Pons (tissue), 1 donor: ENCODE measurements around the gene RAB7B.
"Not testable (repeated sequence)": the region's sequence is repeated elsewhere in the genome, so short reads cannot be mapped to it uniquely, and the experiment has no call there.

Source experiments
- DNase-seq: peaks from one replicate; pipeline ENCODE4 v3.0.0-alpha.2; 2016; ENCODE audit warnings: low spot score

Gene RAB7B, protein sequence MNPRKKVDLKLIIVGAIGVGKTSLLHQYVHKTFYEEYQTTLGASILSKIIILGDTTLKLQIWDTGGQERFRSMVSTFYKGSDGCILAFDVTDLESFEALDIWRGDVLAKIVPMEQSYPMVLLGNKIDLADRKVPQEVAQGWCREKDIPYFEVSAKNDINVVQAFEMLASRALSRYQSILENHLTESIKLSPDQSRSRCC

DNA sequence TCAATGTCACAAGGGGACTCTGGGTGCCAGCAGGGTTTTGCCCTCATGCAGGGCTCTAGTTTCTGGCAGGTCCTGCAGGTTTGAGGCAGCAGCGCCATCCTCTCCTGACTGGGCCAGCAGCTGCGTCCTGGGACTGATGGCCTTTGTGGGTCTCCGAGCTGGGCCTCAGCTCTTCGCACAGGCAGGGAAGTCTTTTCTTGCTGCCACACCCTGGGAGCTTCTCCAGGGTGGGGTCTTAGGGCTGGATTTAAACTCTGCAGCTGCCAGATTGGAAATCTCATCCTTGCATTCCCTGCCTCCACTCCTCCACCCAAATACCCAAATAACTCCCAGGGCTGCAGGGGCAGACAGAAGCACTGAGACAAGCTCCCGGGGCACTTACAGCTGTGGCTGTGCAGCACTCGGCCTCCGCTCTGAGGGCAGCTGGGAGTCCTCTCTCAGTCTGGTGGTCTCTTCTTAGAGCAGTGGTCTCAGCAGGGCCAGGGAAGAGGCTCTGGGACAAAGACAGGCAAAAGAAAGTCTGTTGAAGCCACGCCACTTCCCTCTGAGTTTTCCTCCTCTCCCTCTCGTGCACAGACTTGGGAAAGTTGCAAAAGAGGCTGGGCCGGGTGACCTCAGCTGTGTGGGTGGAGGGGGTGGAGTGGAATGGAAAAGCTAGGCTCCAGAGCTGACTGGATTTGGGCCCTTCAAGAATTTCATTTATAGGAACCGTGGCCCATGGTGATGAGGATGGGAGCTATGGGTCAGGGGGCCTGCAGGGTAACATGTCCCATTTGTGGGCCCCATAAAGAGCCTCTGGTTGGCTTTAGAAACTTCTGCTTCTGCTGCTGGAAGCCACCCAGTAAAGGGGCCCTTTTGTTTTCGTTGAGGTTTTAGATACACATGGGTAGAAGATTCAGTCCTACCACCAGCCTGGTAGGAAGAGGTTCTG lies at the start of gene RAB7B:
RAB7B (minus strand) TSS at position 525 of the 931 bp plus-strand sequence. CDS start 9,260 bp downstream, outside the sequence.
- DNase-seq, result no peak

DNA sequence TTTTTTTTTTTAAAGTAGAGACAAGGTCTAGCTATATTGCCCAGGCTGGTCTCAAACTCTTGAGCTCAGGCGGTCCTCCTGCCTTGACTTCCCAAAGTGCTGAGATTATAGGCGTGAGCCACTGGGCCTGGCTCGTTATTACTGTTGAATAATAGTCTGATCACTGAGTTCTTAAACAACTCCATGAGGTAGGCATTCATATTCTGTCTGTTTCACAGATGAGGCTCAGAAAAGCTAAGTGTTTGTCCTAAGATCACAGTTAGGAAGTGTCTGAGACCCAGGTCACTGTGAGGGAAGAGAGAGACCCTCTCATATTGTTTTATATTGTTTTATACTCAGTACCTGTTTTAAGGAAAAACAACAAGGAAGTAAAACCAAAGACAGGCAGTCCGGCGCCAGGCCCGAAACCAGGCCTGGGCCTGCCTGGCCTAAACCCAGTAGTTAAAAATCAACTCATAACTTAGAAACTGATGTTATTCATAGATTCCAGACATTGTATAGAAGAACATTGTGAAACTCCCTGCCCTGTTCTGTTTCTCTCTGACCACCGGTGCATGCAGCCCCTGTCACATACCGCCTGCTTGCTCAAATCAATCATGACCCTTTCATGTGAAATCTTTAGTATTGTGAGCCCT lies 49.2 kb upstream of the RAB7B start:
- DNase-seq, result not testable (repeated sequence)

DNA sequence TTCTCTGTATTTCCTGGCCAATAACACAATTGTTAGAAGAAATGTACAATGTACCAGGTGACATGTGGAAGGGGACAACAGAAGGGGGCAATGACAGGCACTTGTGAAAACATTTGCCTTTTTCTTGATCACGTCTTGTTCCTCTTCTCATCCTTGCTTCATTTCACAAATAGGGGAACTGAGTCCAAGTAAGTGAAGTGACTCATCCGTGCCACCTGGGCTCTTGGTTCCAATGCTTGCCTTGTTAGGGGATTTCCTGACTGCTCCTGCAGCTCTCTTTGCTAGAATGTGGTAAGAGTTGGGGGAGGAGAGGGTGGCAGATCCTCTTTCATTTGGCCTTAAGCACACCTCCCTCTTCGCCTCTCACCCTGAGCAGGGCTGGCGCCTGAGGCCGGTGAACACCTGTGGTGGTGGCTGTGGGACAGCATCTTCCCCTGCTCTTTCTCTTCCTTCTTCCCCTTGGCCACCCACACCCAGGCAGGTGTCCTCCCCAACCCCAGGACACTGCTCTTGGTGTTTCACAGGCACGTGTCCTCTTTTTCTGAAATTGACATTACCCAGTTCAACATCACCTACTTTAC lies 47.5 kb upstream of the RAB7B start:
- DNase-seq, result peak; percentile 47

DNA sequence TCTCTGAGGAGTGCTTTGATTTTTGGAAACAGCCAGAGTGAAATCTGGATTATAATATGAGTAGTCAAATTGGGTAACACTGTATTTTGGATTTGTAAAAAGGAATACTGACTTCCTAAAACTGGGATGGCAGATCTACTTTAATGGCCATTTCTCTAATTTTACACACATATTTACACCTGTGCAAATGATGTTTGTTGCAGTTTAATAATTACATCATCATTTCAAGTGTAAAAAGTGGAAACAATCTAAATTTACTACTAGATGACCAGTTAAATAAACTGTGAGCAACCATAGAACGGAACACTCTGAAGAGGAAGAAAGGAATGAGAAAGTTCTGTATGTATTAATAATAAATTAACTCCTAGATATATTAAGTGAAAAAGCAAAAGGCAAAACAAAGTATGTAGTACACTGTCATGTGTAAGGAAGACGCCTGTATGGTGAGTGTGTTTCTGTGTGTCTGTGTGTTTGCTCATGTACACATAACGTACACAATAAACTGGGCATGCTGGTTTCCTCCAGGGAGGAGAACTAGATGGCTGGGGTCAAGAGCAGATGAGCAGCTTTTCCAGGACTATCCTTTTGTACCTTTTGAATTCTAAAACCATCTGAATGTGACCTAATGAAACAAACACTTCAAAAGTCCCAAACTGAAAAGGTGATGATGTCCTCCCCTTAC lies 46.9 kb upstream of the RAB7B start:
- DNase-seq, result no peak

DNA sequence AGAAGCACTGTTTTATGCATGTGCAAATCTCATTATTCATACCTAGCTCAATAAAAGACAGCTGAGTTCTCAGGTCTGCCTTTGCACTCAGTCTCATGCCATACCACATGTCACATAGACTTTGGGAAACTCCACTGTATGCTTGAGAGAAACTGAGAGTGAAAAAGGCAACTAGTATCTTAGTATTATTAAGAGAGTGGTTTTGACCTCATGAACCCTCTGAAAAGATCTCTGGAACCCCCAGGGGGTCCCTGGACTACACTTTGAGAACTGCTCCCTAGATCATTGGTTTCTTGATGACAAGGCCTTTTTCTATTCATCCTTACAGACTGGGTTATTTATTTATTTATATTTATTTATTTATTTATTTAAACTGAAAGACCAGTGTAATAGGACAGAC lies 46.1 kb upstream of the RAB7B start:
- DNase-seq, result no peak

DNA sequence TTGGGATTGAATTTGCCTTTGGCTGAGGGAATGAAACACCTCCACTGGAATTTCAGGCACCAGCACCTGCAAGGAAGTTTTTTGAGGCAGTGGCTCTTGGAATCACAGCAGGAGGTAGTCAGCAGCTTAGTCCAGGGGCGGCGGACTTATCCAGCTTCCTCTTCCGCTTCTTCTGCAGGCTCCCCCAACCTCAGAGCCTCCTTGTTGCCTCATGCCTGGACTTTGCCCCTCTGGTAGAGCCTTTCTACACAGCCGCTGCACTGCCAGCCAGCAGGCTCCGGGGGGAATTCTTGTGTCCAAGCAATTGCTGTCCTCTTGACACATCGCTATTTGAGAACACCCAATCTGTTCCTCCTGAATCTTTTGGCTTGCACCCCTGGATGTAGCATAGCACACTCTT lies 45.4 kb upstream of the RAB7B start:
- no peak for DNase-seq

DNA sequence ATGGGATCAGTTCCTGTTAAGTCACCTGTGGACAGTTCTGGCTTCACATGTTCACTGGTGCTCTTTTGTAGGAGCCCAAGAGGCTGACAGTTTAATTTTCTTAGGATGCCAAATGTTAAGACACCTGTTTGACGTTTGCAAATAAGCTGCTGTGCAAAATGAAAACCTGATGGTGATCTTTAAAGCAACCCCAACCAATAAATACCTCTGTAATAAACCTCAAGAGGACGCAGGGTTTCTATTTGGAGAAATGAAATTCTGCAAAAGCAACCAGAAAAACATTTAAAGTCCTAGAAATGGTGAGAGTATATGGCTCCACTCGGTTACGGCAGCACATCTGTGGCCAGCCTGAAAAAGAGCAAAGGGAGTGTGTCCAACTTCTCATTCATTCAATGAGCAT lies 44.1 kb upstream of the RAB7B start:
- DNase-seq, result no peak

DNA sequence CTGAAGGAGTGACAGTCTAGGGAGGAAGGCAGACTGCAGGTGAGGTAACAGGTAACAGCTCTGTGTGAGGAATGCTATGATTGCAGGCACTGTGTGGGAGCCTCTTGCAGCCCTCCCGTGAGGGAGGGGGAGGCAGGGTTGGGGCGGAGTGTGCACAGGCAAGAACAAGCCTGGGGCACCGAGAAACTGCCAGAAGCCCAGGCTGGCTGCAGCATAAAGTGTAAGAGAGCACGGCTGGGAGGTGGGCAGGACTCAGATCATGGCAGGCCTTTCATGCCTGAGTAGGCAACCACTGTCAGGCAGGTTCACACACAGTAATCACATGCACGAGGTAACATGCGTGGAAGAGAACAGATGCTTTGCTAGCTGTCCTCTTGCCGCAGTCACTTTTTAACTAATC lies 38.4 kb upstream of the RAB7B start:
- no peak for DNase-seq

DNA sequence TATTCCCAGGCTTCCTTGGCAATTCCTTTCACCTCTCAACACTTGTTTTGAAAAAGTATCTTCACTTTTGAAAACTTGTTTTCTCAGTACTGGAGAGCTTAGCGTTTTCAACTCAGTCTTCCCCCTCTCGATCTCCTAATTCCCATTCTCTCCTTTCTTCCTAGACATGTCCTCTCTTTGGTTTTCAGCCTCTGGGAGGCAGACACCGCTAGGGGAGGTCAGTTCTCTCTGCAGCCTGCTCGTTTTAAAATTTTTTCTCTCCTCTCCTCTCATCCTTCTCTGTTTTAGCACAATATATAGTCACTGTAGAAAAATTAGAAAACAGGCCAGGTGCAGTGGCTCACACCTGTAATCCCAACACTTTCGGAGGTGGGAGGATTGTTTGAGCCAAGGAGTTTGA lies 37.1 kb upstream of the RAB7B start:
- DNase-seq, result no peak

DNA sequence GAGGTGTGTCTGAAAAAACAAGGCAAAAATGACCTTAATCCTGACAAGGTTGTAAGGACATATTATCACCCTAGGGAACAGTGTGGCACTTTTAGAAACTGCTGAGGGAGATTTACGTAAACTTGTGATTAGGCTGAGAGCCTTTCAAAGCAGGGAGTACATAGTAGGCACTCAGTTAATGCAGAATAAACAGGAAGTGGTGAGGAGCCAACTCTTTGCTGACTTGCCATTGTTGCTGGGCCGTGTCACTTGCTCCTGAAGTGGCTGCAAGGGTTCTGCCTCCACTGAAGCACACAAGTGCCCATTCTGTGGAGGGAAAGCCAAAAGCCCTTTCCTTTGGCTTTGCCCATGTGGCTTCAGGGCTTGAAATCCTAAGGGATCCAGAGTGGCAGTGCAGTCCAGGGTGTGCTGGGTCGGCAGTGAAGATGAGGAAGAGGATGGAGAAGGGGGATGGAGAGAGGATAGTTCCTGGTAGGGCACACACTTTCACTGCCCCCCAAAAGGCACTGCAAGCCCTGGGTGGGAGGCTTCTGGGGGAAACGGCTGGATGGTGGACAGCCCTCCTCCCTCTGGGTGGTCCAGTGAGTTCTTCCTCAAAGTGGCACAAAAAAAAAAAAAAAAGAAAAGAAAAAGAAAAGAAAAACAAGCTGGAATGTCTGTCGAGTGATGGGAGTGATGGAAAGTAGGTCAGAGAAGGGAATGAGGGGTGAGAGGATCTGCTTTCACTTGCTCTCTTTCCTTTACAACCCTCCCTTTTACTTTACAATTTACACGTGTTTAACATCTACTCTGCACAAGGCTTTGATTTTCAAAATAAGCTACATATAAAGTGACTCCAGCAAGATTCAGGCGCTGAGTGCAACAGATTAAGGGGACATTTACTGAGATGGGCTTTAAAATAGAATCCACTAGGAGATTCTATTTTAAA lies 36.1 kb upstream of the RAB7B start:
- DNase-seq, result no peak

DNA sequence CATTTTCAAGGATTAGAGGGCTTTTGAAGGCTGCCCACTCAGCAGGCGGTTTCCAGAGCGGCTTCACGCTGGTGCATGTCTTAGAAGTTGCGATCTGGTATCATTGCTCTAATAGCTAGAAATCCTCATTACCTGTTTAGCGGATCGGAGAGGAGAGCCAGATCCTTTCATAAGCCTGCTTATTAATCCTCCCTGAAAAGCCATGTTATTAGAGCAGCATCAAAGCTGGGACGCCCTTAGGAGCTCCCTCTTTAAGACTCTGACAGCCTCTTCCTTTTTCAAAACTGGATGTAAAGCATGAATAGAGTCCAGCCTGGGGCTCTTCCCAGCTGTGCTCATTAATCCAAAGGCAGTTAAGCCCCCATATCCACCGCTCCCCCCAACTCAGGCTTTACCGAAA lies 34.4 kb upstream of the RAB7B start:
- DNase-seq, result no peak

DNA sequence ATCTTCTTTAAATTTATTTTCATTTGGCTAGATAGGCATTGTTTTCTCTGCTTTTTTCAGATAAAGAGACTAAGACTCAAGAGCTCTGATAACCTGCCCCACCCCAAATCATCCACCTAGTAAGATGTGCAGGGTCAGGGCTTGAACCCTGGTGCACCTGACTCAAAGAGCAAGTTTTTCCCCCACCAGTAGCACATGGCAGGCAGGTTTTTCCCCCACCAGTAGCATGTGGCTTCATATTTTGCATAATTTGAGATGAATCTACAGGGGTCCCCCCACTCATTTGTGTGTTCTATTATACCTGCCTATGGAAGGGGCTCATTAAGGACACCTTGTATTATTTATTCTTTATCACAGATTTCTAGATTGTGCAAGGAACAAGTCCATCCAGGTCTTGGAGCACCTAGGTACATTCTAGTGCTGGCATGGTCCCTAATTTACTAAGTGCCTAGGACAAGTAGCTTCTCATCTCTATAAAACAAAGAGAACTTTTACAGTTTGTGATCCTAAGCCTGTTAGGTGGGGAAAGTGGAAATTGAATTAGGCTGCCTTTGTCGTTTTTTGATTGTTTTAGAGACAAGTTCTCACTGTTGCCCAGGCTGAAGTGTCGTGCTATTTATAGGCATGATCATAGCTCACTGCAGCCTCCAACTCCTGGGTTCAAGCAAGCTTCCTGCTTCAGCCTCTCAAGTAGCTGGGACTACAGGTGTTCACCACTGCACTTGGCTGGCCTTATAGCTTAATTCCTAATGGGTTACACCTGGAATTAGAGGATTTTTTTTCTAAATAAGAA lies 33.7 kb upstream of the RAB7B start:
- DNase-seq, result no peak

DNA sequence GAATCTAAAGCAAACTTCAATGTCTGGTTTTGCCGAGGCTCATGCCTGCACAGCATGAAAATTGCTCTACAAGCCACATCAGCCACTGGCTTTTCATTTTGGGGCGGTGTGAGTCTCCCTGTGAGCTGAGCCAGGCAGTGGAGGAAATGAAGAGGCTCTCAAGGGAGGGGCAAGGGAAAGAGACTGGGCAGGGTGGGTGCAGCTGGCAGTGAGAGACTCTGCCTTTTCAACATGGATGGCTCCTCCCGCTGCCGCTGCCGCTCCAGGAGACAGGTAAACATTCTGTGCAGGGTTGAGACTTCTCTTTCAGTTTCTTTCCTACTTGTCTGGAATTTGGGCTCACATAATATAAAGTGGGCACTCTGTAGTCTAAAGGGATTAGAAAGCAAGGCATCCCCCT lies 31.8 kb upstream of the RAB7B start:
- DNase-seq, result no peak

DNA sequence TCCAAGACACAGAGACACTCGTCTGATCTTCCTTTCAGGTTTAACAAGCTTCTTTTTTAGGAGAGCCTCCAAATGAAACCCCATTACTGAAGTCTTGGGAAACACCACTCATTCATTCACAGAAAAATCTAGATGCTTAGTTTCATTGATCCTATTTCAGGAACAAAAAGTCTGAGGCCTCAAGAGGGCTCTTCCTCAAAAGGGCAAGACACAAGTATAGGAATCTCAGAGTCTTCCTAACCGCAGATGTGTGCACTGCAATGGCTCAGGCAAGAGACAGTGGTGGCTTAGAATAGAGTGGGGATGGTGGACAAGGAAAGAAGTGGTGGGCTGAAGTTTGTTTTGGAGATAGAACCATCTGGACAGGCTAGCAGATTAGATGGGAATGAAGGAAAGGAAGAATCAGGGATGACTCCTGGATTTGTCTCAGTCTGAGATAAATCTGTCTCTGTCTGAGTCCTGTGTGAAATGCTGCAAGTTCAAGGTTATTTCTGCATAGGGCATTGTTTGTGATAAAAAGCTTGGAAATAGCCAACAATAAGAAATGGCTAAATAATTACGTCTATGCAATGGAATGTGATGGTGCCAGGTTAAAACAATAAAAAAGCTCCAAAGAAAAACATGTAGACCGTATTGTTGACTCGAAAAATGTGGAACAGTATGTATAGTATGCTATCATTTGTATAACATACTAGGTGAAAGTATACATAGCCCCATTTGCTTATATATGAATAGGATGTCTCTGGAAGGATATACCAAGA lies 29.4 kb upstream of the RAB7B start:
- peak; percentile 63 for DNase-seq

DNA sequence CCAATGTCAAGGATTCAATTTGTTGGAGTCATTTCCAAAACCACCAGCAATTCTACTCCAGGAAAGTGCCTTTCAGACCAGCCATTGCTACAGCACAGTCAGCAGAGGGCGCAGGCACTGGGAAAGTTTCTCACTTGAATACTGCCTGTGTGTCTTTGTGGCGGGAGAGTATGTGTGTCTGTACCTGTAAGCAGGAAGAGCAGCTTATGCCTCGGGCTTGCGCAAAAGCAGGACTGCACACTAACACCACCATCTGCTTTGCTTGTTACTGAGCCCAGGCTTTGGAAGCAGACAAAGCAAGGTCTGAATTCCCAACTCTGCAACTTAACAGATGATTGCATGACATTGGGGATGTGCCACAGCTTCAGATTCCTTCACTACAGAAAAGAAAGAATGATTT lies 27.5 kb upstream of the RAB7B start:
- peak; percentile 81 for DNase-seq

DNA sequence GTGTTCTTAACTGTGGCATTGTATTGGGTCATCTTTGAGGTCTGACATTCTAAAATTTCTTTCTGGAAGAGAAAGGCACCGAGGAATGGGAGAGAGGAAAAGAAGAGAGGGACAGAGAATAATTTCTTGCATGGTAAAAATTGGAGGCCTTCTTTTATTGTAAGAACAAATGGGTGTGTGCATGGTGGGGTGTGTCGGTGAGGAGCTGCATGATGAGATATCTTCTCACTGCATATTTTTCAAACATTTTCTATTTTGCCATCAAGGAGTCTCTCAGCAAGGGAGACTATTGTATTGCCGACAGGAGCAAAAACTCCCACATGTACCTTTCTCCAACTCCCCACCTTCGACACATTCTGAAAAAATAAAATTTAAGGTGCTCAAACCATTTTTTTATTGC lies 27.0 kb upstream of the RAB7B start:
- no peak for DNase-seq

DNA sequence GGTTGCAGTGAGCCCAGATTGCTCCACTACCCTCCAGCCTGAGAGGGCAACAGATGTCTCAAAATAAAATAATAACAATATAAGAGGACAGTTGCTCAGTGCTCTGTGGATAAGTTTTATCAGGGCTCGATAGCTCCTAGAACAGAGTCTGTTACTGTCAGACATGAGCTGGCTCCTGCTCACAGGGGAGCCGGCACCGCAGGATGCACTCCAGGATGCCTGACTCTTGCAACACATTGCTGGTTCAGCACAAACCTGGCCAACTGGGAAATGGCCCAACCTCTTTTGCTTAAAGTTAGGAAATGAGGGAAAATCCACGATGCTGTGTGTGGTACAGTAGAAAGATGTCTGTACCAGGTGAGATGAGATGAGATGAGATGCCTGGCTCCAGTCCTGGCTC lies 26.3 kb upstream of the RAB7B start:
- DNase-seq, result no peak

DNA sequence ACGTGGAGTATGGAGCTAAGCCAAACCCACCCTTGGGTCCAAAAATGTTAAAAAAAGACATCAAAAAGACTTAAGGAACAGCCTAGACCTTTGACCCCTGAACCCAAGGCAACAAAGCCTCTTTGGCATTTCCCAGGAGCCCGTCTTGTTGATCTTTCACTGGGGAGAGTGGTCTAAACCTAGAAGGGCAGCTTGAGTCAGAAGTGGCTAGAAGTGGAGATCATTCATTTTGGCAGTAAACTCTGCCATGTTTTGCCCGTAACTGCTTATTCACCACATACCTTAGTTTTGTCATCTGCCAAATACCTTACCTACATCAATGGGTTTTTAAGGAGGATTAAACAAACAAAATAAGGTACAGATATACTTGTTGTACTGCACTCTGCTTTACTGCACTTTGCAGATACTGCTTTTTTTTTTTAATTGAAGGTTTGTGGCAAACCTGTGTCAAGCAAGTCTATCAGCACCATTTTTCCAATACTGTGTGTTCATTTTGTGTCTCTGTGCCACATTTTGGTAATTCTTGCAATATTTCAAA lies 22.2 kb upstream of the RAB7B start:
- no peak for DNase-seq

DNA sequence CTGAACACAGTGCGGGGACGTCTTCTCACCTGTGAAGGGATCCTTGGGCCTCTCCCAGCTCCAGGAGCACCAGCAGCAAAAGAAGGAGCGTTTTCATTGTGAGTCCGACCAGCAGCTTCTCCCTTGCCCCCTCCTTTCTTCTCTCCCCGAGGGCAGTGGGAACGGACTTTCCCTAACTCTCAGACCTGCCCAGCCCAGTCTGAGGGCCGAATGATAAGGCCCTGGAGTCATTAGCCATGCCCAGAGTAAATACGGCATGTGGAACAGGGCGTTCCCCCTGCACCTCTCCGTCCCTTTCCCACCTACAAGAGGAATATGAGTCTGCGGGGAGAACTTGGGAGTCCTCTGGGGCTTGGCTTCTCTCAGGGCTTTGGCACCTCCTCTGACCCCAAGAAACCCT lies 20.5 kb upstream of the RAB7B start, which contains the start of gene CTSE:
CTSE (minus strand) TSS at position 201 of the 400 bp plus-strand sequence; CDS start at position 97, 104 bp downstream.
- DNase-seq, result no peak
